B cell (primary cell): Measurements from ENCODE around the gene NSUN5. TPM values are rescaled to one million over a fixed set of nuclear protein-coding genes. Genes with fewer than 3 reads are reported as not detected.

ENCODE experiments used
- ATAC-seq: fragments of 200-7000 bp; cut with Tn5 transposase; one replicate; pipeline ENCODE4 v1.10.0; 2021; ENCODE audit warnings: low read depth, mild to moderate bottlenecking, moderate number of reproducible peaks, moderate library complexity
- CTCF ChIA-PET: fragments of 350-600 bp; sonication (Branson Sonifier 250); formaldehyde crosslinking; loops from one replicate; lab custom pipeline; 2021; ENCODE audit warnings: antibody characterized with exemption, inconsistent platforms; lab: Charles Lee
- POLR2A ChIA-PET: fragments of 350-600 bp; sonication (Branson Sonifier 250); formaldehyde crosslinking; loops from one replicate; lab custom pipeline; 2021; ENCODE audit warnings: antibody characterized with exemption; lab: Charles Lee
- DNase-seq: peaks from one replicate; pipeline ENCODE4 v3.0.0; 2013
- H2AFZ ChIP-seq: 2 replicates; pipeline ENCODE4 v1.6.1; 2012; ENCODE audit warnings: mild to moderate bottlenecking, low read depth, low read length; ENCODE audit not compliant: insufficient read depth, poor library complexity, severe bottlenecking
- H3K27ac ChIP-seq, 2 donors: 1 replicate in 1 of 2; 2 replicates in 1 of 2; pipeline ENCODE4 v1.5.1; 2012 to 2013; ENCODE audit warnings: low read length in 2 of 2, mild to moderate bottlenecking in 2 of 2, moderate library complexity in 1 of 2
- H3K27me3 ChIP-seq, 4 experiments: fragments of 200-600 bp in 1 of 4; sonication (generic) in 1 of 4; replicated peaks in 1 of 4; 1 replicate in 2 of 4; 2 replicates in 2 of 4; pipeline versions ENCODE4 v1.6.1 to v1.7.0; 2013 to 2016; ENCODE audit warnings: low read length in 3 of 4, mild to moderate bottlenecking in 2 of 4, mixed read lengths in 1 of 4, moderate library complexity in 1 of 4; ENCODE audit not compliant: insufficient read depth in 4 of 4, control insufficient read depth in 3 of 4; ENCODE audit errors: control extremely low read depth in 1 of 4
- H3K36me3 ChIP-seq, 2 experiments: replicated peaks in 1 of 2; 1 replicate in 1 of 2; 2 replicates in 1 of 2; pipeline versions ENCODE4 v1.6.1 to v1.7.1; 2013; ENCODE audit warnings: low read length in 1 of 2; ENCODE audit not compliant: insufficient read depth in 2 of 2, control insufficient read depth in 1 of 2; ENCODE audit errors: control extremely low read depth in 1 of 2, extremely low read depth in 1 of 2
- H3K4me1 ChIP-seq, 2 donors: fragments of 200-600 bp in 1 of 2; sonication (generic) in 1 of 2; 1 replicate in 1 of 2; 2 replicates in 1 of 2; pipeline versions ENCODE4 v1.5.1 to v1.6.1; 2013 to 2017; ENCODE audit warnings: low read length in 2 of 2; ENCODE audit not compliant: control insufficient read depth in 2 of 2, insufficient read depth in 2 of 2
- H3K4me2 ChIP-seq: replicated peaks from 2 replicates; pipeline ENCODE3; 2012; ENCODE audit warnings: mild to moderate bottlenecking, low read depth, low read length; ENCODE audit not compliant: poor library complexity, severe bottlenecking
- H3K4me3 ChIP-seq, 5 experiments: fragments of 200-600 bp in 1 of 5; sonication (generic) in 1 of 5; 1 replicate in 3 of 5; 2 replicates in 2 of 5; pipeline versions ENCODE4 v1.5.1 to v1.7.0; 2011 to 2016; ENCODE audit warnings: low read length in 4 of 5, mild to moderate bottlenecking in 4 of 5, low read depth in 2 of 5, control low read depth in 1 of 5, moderate library complexity in 1 of 5; ENCODE audit not compliant: insufficient read depth in 1 of 5; ENCODE audit errors: control extremely low read depth in 1 of 5, extremely low read depth in 1 of 5
- H3K79me2 ChIP-seq: fragments of 200-600 bp; sonication (generic); one replicate; pipeline ENCODE4 v1.6.0; 2016; ENCODE audit warnings: low read length; ENCODE audit not compliant: control insufficient read depth, insufficient read depth
- H3K9ac ChIP-seq: fragments of 200-600 bp; sonication (generic); 2 replicates; pipeline ENCODE4 v1.6.1; 2017; ENCODE audit warnings: mild to moderate bottlenecking, low read length, moderate library complexity
- H3K9me3 ChIP-seq, 3 donors: one replicate each; pipeline versions ENCODE4 v1.6.1 to v1.7.1; 2013; ENCODE audit warnings: low read length in 2 of 3; ENCODE audit not compliant: control insufficient read depth in 2 of 3, insufficient read depth in 1 of 3; ENCODE audit errors: control extremely low read depth in 1 of 3
- H4K20me1 ChIP-seq: 2 replicates; pipeline ENCODE4 v1.6.0; 2012; ENCODE audit warnings: mild to moderate bottlenecking, low read length; ENCODE audit not compliant: insufficient read depth, control insufficient read depth, poor library complexity, severe bottlenecking
- H3K27ac Mint-ChIP-seq: one replicate; pipeline ENCODE4 v1.8.0; 2021; ENCODE audit warnings: mixed read lengths
- H3K27me3 Mint-ChIP-seq: one replicate; pipeline ENCODE4 v1.8.0; 2021; ENCODE audit warnings: mixed read lengths
- H3K4me1 Mint-ChIP-seq: one replicate; pipeline ENCODE4 v1.8.0; 2021; ENCODE audit warnings: mixed read lengths
- H3K4me3 Mint-ChIP-seq: one replicate; pipeline ENCODE4 v1.8.0; 2021; ENCODE audit warnings: mixed read lengths
- H3K9me3 Mint-ChIP-seq: one replicate; pipeline ENCODE4 v1.8.0; 2022; ENCODE audit warnings: mixed read lengths; ENCODE audit not compliant: insufficient read depth
- EZH2 ChIP-seq: IDR thresholded peaks from 2 replicates; pipeline ENCODE4 v1.6.1; 2012; ENCODE audit warnings: borderline replicate concordance, low read depth, mild to moderate bottlenecking, moderate library complexity, low read length; ENCODE audit not compliant: insufficient read depth, poor library complexity, severe bottlenecking
- WGBS: methylation state at CpG from one replicate; pipeline ENCODE4 v1.1.5; 2013; ENCODE audit warnings: missing lambda C conversion rate; ENCODE audit not compliant: insufficient coverage; 5-methylcytosine and 5-hydroxymethylcytosine counted together
- intact Hi-C: fragments of 100-400 bp; cut with micrococcal nuclease; formaldehyde crosslinking; loops from one replicate; pipeline ENCODE4 v1.10.0; 2022
- polyA plus RNA-seq: library from polyadenylated mRNA; depleted of rRNA; stranded (reverse); fragments of >200 nt; gene quantifications from 2 replicates; pipeline ENCODE4 v1.2.3, GENCODE V29; 2012
- total RNA-seq, 2 donors: library from RNA; stranded (reverse); fragments of 120-200 nt in 1 of 2; gene quantifications; 1 replicate in 1 of 2; 2 replicates in 1 of 2; pipeline versions ENCODE4 v1.2.3 to v1.2.4, GENCODE V29; 2013 to 2022
- TF ChIP-seq, protein P1 (sequence below): fragments of 200-600 bp; IDR thresholded peaks from one replicate; pipeline ENCODE4 v1.8.0; 2022; ENCODE audit warnings: antibody characterized with exemption, mild to moderate bottlenecking

Gene NSUN5
- total and polyA plus RNA-seq, 2 donors (not counting 1 experiment from before 2014, with no cell fraction given): 67.1 to 98.0 TPM

DNA sequence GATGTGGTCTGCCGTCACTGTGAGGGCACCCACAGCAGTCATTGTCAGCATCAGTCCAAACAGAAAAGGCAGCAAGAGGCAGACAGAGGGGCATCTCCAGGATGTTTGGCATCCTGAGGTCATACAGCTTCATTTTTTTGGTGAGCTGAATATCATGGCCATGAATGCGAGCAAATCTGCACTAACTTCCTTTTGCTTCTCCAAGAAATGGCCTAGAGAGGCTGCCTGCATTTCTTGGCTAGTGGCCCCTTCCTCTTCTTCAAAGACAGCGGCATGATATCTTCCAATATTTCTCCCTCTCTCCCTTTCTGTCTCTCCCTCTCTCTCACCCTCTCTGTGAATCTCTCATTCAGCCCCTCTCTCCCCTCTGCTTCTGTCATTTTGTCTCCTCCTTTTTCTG, 44.2 kb upstream of the NSUN5 start:
- intact Hi-C loops: no loop called here
- ATAC-seq: no peak
- Histone ChIP-seq H3K27ac (no peak overlapping the region), H3K9me3 (peaks cover 0 to 4% (median 0%) of the 10 kb centered on the region in 3 donors), H3K4me2 (no peak overlapping the region), H3K4me1 (no peaks in the 10 kb centered on the region), H3K4me3 (no peak overlapping the region), H3K79me2 (no peaks in the 10 kb centered on the region), H2AFZ (no peak overlapping the region), H3K36me3 (no peaks in the 10 kb centered on the region), H4K20me1 (no peaks in the 10 kb centered on the region), H3K9ac (no peak overlapping the region), H3K27me3 (no peaks in the 10 kb centered on the region)
- TF ChIP-seq EZH2: no peak
- TF ChIP-seq, protein P1, sequence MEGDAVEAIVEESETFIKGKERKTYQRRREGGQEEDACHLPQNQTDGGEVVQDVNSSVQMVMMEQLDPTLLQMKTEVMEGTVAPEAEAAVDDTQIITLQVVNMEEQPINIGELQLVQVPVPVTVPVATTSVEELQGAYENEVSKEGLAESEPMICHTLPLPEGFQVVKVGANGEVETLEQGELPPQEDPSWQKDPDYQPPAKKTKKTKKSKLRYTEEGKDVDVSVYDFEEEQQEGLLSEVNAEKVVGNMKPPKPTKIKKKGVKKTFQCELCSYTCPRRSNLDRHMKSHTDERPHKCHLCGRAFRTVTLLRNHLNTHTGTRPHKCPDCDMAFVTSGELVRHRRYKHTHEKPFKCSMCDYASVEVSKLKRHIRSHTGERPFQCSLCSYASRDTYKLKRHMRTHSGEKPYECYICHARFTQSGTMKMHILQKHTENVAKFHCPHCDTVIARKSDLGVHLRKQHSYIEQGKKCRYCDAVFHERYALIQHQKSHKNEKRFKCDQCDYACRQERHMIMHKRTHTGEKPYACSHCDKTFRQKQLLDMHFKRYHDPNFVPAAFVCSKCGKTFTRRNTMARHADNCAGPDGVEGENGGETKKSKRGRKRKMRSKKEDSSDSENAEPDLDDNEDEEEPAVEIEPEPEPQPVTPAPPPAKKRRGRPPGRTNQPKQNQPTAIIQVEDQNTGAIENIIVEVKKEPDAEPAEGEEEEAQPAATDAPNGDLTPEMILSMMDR: no peak
- DNase-seq: no peak
- 93% methylated on average over 3 of the region's 3 CpGs for WGBS
- ChIA-PET POLR2A (no interaction called here), CTCF (no interaction called here)
- Mint-ChIP-seq H3K27ac (no peak overlapping the region), H3K9me3 (peaks cover 4% of the 10 kb centered on the region), H3K4me3 (no peak overlapping the region), H3K4me1 (no peaks in the 10 kb centered on the region), H3K27me3 (no peaks in the 10 kb centered on the region)

DNA sequence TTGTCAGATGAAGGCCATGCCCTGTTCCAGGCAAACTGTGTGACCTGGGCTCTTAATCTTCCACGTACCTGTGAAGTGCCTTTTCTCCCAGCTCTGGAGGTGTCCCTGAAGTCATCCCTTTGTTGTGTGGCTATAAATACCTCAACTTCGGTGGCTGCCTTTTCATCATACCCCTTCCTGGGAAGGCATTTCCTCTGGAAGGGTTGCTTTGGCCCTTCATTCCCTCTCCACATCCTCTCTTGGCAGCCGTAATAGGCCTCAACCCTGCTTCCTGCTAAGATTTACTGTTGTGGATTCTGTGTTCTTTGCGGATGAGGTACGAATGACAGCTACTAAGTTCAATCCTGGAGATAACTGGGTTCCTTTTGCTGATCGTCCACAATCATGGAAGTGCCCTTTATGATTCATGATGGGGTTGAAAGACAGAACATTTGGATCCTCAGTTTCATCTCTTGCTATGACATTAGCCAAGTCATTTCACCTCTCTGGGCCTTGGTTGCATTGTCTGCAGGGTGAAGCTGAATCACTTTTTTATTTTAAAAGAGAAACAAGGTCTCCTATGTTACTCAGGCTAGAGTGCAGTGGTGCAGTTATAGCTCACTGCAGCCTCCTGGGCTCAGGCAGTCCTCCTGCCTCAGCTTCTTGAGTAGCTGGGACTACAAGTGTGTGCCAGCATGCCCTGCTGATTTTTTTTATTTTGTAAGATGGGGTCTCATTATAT, 43.0 kb upstream of the NSUN5 start:
- Histone ChIP-seq H3K27ac (no peak overlapping the region), H3K79me2 (no peaks in the 10 kb centered on the region), H3K27me3 (no peaks in the 10 kb centered on the region), H3K4me3 (no peak overlapping the region), H3K9ac (no peak overlapping the region), H3K4me1 (no peaks in the 10 kb centered on the region), H3K9me3 (peaks cover 0 to 4% (median 0%) of the 10 kb centered on the region in 3 donors), H2AFZ (no peak overlapping the region), H4K20me1 (no peaks in the 10 kb centered on the region), H3K36me3 (no peaks in the 10 kb centered on the region), H3K4me2 (no peak overlapping the region)
- ATAC-seq: no peak
- DNase-seq: no peak
- ChIA-PET POLR2A (no interaction called here), CTCF (no interaction called here)
- no peak for TF ChIP-seq EZH2
- TF ChIP-seq, protein P1: no peak
- H3K9me3 Mint-ChIP-seq: peaks cover 4% of the 10 kb centered on the region
- H3K4me1 Mint-ChIP-seq: no peaks in the 10 kb centered on the region
- peaks cover 3% of the 10 kb centered on the region for H3K27me3 Mint-ChIP-seq
- intact Hi-C loops: no loop called here
- H3K27ac Mint-ChIP-seq: no peak overlapping the region
- WGBS: 93% methylated on average over 4 of the region's 6 CpGs
- no peak overlapping the region for H3K4me3 Mint-ChIP-seq
